Smooth muscle cell (in vitro differentiated cells): ENCODE measurements around the gene LDLRAD1. TPM values are rescaled to one million over a fixed set of nuclear protein-coding genes. Genes with fewer than 3 reads are reported as not detected.

ENCODE experiments used
- DNase-seq: peaks from one replicate; lab custom pipeline; 2025; ENCODE audit not compliant: unreplicated experiment; lab: John Stamatoyannopoulos, UW
- H2AFZ ChIP-seq: fragments of 200-600 bp; sonication (generic); 2 replicates; pipeline ENCODE4 v1.6.0; 2016; ENCODE audit warnings: antibody characterized with exemption, low read depth, mild to moderate bottlenecking
- H3F3A ChIP-seq: fragments of 200-600 bp; sonication (generic); 2 replicates; pipeline ENCODE4 v1.6.0; 2017; ENCODE audit warnings: antibody characterized with exemption, low read depth
- H3K27ac ChIP-seq: fragments of 200-600 bp; sonication (generic); 2 replicates; pipeline ENCODE4 v1.5.1; 2016; ENCODE audit warnings: low read depth, mild to moderate bottlenecking
- H3K27me3 ChIP-seq: fragments of 200-600 bp; sonication (generic); 2 replicates; pipeline ENCODE4 v1.6.1; 2016; ENCODE audit warnings: low read depth, mild to moderate bottlenecking
- H3K36me3 ChIP-seq: fragments of 200-600 bp; sonication (generic); 2 replicates; pipeline ENCODE4 v1.5.1; 2016; ENCODE audit warnings: low read depth
- H3K4me1 ChIP-seq: fragments of 200-600 bp; sonication (generic); 2 replicates; pipeline ENCODE4 v1.5.1; 2016; ENCODE audit warnings: low read depth
- H3K4me2 ChIP-seq: fragments of 200-600 bp; sonication (generic); 2 replicates; pipeline ENCODE4 v1.6.0; 2016; ENCODE audit warnings: mild to moderate bottlenecking
- H3K4me3 ChIP-seq: fragments of 200-600 bp; sonication (generic); 2 replicates; pipeline ENCODE4 v1.5.1; 2016; ENCODE audit warnings: mild to moderate bottlenecking
- H3K79me2 ChIP-seq: fragments of 200-600 bp; sonication (generic); 2 replicates; pipeline ENCODE4 v1.6.0; 2016; ENCODE audit warnings: low read depth, mild to moderate bottlenecking
- H3K9ac ChIP-seq: fragments of 200-600 bp; sonication (generic); 2 replicates; pipeline ENCODE4 v1.6.0; 2016; ENCODE audit warnings: low read depth
- H3K9me3 ChIP-seq: fragments of 200-600 bp; sonication (generic); replicated peaks from 2 replicates; pipeline ENCODE4 v1.5.1; 2016; ENCODE audit warnings: low read depth
- H4K20me1 ChIP-seq: fragments of 200-600 bp; sonication (generic); 2 replicates; pipeline ENCODE4 v1.6.0; 2016; ENCODE audit warnings: low read depth
- WGBS: methylation state at CpG from one replicate; pipeline ENCODE4 v1.1.7; 2016; ENCODE audit warnings: low lambda C conversion rate; 5-methylcytosine and 5-hydroxymethylcytosine counted together
- microRNA-seq: library from miRNA; unstranded; fragments of <30 nt; microRNA quantifications from one replicate; pipeline ENCODE4, GENCODE V29; 2016; ENCODE audit warnings: borderline number of aligned reads
- polyA plus RNA-seq: library from polyadenylated mRNA; unstranded; fragments of >200 nt; fragmentation: Nextera tagmentation; extraction: Ambion mirVana; gene quantifications from 2 replicates; pipeline ENCODE4 v1.2.1, GENCODE V29; 2016
- total RNA-seq: library from RNA; depleted of rRNA; stranded (reverse); fragments of >200 nt; gene quantifications from 2 replicates; pipeline ENCODE4 v1.2.3, GENCODE V29; 2014
- TF ChIP-seq, protein P1 (sequence below): fragments of 200-600 bp; sonication (generic); IDR thresholded peaks from 2 replicates; pipeline ENCODE4 v1.5.1; 2017; ENCODE audit warnings: borderline replicate concordance, mild to moderate bottlenecking, antibody characterized with exemption; ENCODE audit not compliant: insufficient read depth, poor library complexity, severe bottlenecking

LDLRAD1 gene
- total and polyA plus RNA-seq, 2 experiments from 2014 or later, result not detected

DNA sequence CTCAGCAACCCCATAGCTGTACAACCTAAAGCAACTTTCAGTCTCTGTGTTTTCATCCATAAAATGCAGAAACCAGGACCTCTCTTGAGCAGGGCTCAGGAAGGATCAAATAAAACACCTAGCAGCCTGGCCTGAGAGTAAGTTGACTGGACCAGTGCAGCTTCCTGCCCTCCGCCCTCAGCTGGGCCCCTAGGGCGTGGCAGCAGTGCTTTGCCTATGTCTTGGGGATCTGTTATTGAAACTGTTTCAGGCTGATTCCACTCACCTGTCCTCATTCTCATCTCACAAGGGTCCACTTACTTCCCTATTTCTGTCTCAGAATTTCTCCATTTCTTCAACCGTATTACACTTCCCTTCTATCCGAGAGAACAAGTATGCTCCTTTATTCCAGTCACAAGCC lies 54.5 kb downstream of the LDLRAD1 start:
- H3K27ac ChIP-seq, result no peak overlapping the region
- H3K36me3 ChIP-seq, result peaks cover 41% of the 10 kb centered on the region
- TF ChIP-seq, protein P1, sequence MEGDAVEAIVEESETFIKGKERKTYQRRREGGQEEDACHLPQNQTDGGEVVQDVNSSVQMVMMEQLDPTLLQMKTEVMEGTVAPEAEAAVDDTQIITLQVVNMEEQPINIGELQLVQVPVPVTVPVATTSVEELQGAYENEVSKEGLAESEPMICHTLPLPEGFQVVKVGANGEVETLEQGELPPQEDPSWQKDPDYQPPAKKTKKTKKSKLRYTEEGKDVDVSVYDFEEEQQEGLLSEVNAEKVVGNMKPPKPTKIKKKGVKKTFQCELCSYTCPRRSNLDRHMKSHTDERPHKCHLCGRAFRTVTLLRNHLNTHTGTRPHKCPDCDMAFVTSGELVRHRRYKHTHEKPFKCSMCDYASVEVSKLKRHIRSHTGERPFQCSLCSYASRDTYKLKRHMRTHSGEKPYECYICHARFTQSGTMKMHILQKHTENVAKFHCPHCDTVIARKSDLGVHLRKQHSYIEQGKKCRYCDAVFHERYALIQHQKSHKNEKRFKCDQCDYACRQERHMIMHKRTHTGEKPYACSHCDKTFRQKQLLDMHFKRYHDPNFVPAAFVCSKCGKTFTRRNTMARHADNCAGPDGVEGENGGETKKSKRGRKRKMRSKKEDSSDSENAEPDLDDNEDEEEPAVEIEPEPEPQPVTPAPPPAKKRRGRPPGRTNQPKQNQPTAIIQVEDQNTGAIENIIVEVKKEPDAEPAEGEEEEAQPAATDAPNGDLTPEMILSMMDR, result no peak
- no peaks in the 10 kb centered on the region for H3K4me1 ChIP-seq
- no peak overlapping the region for H2AFZ ChIP-seq
- peaks cover 11% of the 10 kb centered on the region for H4K20me1 ChIP-seq
- H3K4me2 ChIP-seq, result no peak overlapping the region
- H3K4me3 ChIP-seq, result no peak overlapping the region
- DNase-seq, result no peak
- no peaks in the 10 kb centered on the region for H3F3A ChIP-seq
- H3K9me3 ChIP-seq, result no peaks in the 10 kb centered on the region
- no peaks in the 10 kb centered on the region for H3K79me2 ChIP-seq
- no peak overlapping the region for H3K9ac ChIP-seq
- H3K27me3 ChIP-seq, result no peaks in the 10 kb centered on the region
- 99% methylated on average over 4 of the region's 4 CpGs for WGBS

GRCh38 chr1:53962395-53962794 lies 55.6 kb downstream of the LDLRAD1 start:
- peaks cover 17% of the 10 kb centered on the region for H4K20me1 ChIP-seq
- DNase-seq, result no peak
- TF ChIP-seq, protein P1, result no peak
- H3K27ac ChIP-seq, result no peak overlapping the region
- peaks cover 3% of the 10 kb centered on the region for H3K4me1 ChIP-seq
- H3K9me3 ChIP-seq, result no peaks in the 10 kb centered on the region
- H3K4me3 ChIP-seq, result no peak overlapping the region
- H3K4me2 ChIP-seq, result no peak overlapping the region
- no peak overlapping the region for H2AFZ ChIP-seq
- H3K9ac ChIP-seq, result no peak overlapping the region
- H3K27me3 ChIP-seq, result no peaks in the 10 kb centered on the region
- H3F3A ChIP-seq, result no peaks in the 10 kb centered on the region
- no peaks in the 10 kb centered on the region for H3K79me2 ChIP-seq
- peaks cover 39% of the 10 kb centered on the region for H3K36me3 ChIP-seq
- 96% methylated on average over 4 of the region's 4 CpGs for WGBS

DNA sequence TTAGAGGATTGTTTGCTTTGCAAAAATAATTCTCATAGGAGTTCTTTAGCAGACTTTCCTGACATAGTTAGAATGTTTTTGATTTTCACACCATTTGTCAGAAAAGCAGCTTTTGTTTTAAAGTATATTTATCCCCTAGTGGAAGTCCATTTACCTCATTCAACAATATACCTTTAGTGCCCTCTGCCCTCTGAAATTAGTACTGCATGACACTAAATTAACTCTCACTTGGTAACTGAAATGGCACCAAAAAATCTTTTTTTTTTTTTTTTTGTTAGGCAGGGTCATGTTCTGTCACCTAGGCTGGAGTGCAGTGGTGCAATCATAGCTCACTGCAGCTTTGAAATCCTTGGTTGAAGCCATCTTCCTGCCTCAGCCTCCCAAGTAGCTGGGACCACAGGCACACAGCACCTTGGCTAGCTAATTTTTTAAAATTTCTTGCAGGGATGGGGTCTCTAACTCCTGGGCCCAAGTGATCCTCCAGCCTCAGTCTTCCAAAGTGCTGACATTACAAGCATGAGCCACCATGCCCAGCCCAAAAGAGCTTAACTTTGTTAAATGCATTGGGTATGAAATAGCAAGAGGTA lies 58.2 kb downstream of the LDLRAD1 start:
- Histone ChIP-seq H4K20me1 (peaks cover 26% of the 10 kb centered on the region), H3K27ac (no peak overlapping the region), H3K4me1 (peaks cover 16% of the 10 kb centered on the region), H3K79me2 (peaks cover 7% of the 10 kb centered on the region), H3K9me3 (no peaks in the 10 kb centered on the region), H3K4me2 (no peak overlapping the region), H3K36me3 (peaks cover 22% of the 10 kb centered on the region), H2AFZ (no peak overlapping the region), H3K9ac (no peak overlapping the region), H3K4me3 (no peak overlapping the region), H3K27me3 (no peaks in the 10 kb centered on the region), H3F3A (peaks cover 4% of the 10 kb centered on the region)
- TF ChIP-seq, protein P1, result peak; percentile 58
- no peak for DNase-seq

Small RNA genes lying within 50 kb of the gene (microRNA-seq; reads per million reads assigned to microRNA genes)
- gene MIR4781, result not detected

Other genes starting within 250 kb of the LDLRAD1 start
- 20.2 and 28.4 TPM in 2 replicates for gene NDC1, start 179.9 kb downstream of the LDLRAD1 start, total RNA-seq
- gene NDC1, start 179.9 kb downstream of the LDLRAD1 start, polyA plus RNA-seq, result 4.9 and 5.5 TPM in 2 replicates
- gene YIPF1, start 128.4 kb downstream of the LDLRAD1 start, total RNA-seq, result 44.2 and 45.9 TPM in 2 replicates
- 32.4 and 33.0 TPM in 2 replicates for gene YIPF1, start 128.4 kb downstream of the LDLRAD1 start, polyA plus RNA-seq
- not detected in 2 replicates for gene DIO1, start 124.0 kb downstream of the LDLRAD1 start, total RNA-seq
- 0.16 TPM in 1 of 2 replicates, not detected in the other for gene DIO1, start 124.0 kb downstream of the LDLRAD1 start, polyA plus RNA-seq
- gene IFT25, start 72.5 kb downstream of the LDLRAD1 start, total RNA-seq, result 23.3 and 27.4 TPM in 2 replicates
- 45.1 and 46.3 TPM in 2 replicates for gene IFT25, start 72.5 kb downstream of the LDLRAD1 start, polyA plus RNA-seq
- 36.5 and 56.2 TPM in 2 replicates for gene LRRC42, start 71.8 kb downstream of the LDLRAD1 start, total RNA-seq
- 37.0 and 38.0 TPM in 2 replicates for gene LRRC42, start 71.8 kb downstream of the LDLRAD1 start, polyA plus RNA-seq
- gene TMEM59, start 35.0 kb upstream of the LDLRAD1 start, total RNA-seq, result 358 and 402 TPM in 2 replicates
- 427 and 444 TPM in 2 replicates for gene TMEM59, start 35.0 kb upstream of the LDLRAD1 start, polyA plus RNA-seq
- 2.1 and 4.9 TPM in 2 replicates for gene TCEANC2, start 35.4 kb upstream of the LDLRAD1 start, total RNA-seq
- gene TCEANC2, start 35.4 kb upstream of the LDLRAD1 start, polyA plus RNA-seq, result 2.3 and 4.6 TPM in 2 replicates
- not detected in 2 replicates for gene CDCP2, start 134.8 kb upstream of the LDLRAD1 start, total RNA-seq
- gene CDCP2, start 134.8 kb upstream of the LDLRAD1 start, polyA plus RNA-seq, result not detected in 2 replicates
- gene CYB5RL, start 181.8 kb upstream of the LDLRAD1 start, total RNA-seq, result 1.3 and 1.5 TPM in 2 replicates
- gene CYB5RL, start 181.8 kb upstream of the LDLRAD1 start, polyA plus RNA-seq, result 3.2 and 3.8 TPM in 2 replicates
- gene MRPL37, start 182.0 kb upstream of the LDLRAD1 start, total RNA-seq, result 70.9 and 85.5 TPM in 2 replicates
- gene MRPL37, start 182.0 kb upstream of the LDLRAD1 start, polyA plus RNA-seq, result 96.4 and 100.0 TPM in 2 replicates